GM21576 (cell line): ENCODE measurements around the gene ASPN.

Experiments
- ATAC-seq: cut with Tn5 transposase; IDR thresholded peaks from one replicate; pipeline ENCODE4 v1.9.1; 2021; ENCODE audit warnings: mild to moderate bottlenecking, moderate library complexity; ENCODE audit not compliant: unreplicated experiment

ASPN gene

DNA sequence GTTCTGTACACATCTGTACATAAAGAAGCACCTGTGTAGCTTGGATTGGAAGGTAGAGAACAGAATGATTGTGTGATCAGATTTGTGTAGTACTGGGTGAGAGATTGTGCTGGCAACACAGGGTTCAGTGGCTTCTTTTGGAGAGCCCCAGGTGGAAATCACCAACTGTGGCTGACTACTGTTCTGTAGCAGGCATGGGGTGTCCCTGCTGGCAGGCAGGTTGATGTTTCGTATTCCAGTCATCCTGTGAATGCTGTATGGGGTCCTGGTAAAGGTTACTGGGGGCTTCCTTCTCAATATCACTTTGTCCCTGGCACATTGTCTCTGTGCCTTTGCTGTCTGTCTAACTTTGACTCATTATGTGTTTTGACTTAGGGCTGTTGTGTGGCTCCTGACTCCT is 5.3 kb downstream of the ASPN start:
- no peak for ATAC-seq

DNA sequence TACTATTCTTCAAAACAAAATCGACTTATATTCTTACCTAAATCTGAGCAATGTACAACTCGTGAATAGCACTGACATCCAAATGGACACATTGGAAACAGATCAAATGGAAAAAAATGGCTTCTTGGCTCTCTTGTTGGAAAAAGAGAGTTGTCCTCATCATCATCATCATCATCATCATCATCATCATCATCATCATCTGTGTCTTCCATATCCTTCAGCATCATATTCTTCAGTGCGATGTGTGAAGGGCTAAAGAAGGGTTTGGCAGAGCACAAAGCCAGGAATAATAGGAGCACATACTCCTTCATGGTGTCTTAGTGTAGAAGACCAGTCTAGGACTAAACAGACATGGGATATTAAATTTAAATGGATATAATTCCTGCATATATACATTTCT is 7.7 kb downstream of the ASPN start:
- ATAC-seq: no peak

- ATAC-seq: no peak
These were observed 14.1 kb downstream of the ASPN start for GRCh38 chr9:92468206-92468605.

DNA sequence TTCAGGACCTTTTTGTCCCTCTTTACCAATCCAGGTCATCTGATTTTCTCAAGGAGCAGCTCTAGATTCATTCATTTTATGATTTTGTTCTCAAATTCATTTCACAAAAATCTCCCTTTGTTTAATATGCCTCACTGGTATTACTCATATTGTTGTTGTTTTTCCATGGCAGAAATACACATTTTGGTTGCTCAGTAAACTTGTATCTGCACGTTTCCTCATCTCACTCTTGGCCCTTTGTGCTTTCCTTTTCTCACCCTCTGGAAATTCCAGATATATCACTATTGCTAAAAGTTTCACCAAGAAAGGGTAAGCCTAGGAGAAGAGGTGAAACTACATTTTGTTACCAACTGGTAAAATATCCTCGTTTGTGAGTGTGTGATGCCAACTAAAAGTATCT is 14.8 kb downstream of the ASPN start:
- ATAC-seq: no peak

DNA sequence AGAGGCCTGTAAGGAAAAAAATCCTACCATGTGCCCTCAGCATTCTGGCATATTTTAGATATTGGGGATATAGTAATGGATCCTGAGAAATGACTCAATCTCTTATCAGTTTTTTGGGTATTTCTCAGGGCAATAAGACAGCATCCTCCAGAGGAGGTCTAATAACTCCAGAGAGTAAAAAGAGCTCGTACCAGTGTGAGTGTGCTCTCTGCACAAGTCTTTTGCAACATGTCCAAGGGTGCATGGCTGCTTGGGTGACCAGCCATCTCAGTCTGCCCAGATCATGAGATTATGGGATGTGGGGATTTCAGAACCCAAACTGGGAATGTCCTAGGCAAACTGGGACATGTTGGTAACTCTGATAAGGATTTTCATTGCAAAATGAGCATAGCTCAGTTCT is 15.3 kb downstream of the ASPN start:
- ATAC-seq: no peak

DNA sequence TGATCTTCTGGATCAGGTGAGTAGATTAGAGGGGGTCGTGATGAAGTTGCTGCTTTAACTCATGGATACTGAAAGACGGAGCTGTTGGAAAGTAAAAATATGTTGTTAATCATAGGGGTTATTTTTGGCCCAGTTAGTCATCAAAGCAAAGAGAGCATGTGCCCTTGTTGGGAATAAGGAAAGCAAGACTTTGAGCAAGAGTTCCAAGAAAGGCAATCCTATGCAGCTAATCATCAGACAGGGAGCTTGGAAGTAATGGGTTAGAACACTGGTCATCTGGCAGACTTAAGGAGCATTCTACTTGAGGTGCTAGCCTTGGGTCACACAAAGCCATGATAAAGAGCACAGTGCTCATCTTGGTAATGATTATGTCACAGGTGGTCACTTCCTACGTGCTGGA is 18.3 kb downstream of the ASPN start:
- ATAC-seq: no peak

GRCh38 chr9:92463387-92463786 is 18.9 kb downstream of the ASPN start:
- no peak for ATAC-seq

- no peak for ATAC-seq
These were observed 24.7 kb downstream of the ASPN start for GRCh38 chr9:92457576-92457975.

- ATAC-seq: no peak
These were observed 27.1 kb downstream of the ASPN start for GRCh38 chr9:92455217-92455616.

- ATAC-seq: no peak
These were observed 35.8 kb downstream of the ASPN start for GRCh38 chr9:92446536-92446935.

GRCh38 chr9:92444841-92445240 is 37.5 kb downstream of the ASPN start:
- ATAC-seq: no peak

DNA sequence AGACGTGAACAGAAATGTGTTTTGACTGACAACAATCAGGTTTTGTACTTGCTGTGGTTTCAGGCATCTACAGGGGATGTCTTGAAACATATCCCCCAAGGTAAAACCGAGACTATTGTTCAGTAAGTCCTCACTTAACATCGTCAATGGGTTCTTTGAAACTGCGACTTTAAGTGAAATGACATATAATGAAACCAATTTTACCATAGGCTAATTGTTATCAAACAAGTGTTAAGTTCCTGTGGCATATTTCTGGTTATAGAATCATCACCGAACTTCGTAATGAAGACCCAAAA is 41.6 kb downstream of the ASPN start:
- no peak for ATAC-seq

DNA sequence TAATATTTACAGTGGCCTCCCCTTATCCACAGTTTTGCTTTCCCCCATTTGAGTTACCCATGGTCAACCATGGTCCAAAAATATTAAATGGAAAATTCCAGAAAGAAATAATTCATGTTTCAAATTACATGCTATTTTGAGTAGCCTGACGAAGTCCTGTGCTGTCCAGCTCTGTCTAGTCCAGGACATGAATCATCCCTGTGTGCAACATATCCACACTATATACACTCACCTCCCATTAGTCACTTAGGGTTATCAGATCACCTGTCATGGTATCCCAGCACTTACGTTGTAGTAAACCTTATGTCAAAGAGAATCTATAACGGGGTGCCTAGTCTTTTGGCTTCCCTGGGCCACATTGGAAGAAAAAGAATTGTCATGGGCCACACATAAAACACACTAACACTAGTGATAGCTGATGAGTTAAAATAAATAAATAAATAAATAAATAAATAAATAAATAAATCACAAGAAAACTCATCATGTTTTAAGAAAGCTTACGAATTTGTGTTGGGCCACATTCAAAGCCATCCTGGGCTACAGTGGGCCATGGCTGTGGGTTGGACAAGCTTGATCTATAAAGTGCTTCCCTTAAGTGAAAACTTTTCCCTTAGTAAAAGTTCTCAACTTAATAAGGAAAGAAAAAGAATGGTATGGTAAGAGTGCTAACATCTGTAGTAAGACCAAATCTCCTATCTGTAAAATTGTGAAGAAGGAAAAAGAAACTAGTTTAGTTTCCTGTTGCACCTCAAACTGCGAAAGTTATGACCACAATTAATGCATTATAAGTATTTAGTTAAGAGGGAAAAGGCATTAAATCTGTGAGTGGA is 42.2 kb downstream of the ASPN start:
- ATAC-seq: no peak

DNA sequence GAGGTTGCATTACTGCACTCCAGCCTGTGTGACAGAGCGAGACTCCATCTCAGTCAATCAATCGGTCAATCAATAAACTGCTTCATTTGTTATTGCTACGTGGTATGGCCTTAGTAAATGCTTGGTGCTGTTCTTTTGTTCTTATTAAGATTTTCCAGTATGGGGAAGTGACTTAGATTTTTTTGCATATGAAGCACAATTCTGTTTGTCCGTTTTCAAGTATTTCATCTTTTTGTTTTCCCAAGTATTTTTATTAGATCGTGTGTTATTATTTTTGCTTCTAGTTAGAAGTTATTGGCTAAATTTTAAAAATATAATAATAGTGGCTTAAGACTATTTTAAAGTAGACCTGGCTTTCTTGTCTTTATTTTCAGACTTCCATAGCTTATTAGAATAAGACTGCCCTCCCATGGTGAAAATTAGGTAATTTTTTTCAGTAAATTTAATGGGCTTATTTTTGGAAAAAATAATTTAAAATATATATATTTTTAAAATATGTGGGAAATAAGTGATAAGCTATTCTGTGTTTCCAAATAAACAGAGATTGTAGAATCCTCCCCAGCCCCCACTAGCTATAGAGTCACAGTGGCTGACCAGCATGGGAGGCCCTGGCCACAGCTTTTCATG is 43.3 kb downstream of the ASPN start:
- ATAC-seq: no peak

DNA sequence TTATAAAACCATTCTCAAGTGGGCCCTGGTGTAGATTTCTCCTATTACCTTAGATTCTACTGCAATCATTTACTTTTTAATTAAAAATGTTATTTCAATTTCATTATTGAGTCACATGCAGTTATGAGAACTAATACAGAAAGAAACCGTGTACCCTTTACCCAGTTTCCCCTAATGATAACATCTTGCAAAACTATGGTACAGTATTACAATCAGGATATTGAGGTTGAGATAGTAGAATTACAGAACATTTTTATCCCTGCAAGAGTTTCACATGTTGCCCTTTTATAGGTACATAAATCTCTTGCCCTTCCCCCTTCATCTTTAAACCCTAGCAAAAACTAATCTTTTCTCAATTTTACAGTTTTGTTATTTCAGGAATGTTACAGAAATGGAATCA is 47.0 kb downstream of the ASPN start:
- ATAC-seq: no peak

GRCh38 chr9:92432972-92433548 is 49.2 kb downstream of the ASPN start:
- no peak for ATAC-seq

DNA sequence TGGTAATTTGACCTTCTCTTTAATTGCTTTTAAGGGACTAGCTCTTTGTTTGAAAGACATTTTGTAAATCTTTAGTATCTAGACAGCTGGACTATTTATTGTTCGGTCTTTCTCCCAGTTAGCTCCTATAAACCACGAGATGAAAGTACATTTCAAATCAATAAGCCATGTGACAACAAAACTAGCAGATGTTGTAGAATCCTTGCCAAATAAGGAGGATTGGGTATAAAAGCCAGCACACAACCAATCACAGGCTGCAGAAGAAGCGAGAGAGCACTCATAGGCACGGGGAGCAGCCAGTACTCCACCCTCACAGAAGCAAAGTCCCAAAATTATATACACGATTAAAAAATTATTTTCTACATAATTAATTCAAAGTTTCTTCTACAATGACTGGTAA is 50.0 kb downstream of the ASPN start:
- no peak for ATAC-seq

DNA sequence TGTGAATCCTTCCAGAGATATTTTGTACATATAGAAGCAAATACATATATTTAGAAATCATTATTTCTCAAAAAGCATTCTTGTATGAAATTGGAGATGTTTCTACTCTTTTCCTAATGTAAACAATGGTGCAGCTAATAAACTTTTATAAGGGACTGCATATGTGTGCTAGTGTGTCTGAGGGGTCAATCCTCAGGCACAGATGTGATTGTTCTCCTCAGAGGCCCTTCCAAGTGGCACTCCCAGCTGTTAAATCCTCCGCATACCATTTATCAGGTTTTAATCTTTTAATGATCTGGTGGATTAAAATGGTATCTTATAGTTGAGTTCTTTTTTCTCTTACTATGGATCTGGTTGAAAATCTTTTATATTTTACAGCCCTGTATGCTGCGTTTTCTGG is 52.5 kb downstream of the ASPN start:
- no peak for ATAC-seq

DNA sequence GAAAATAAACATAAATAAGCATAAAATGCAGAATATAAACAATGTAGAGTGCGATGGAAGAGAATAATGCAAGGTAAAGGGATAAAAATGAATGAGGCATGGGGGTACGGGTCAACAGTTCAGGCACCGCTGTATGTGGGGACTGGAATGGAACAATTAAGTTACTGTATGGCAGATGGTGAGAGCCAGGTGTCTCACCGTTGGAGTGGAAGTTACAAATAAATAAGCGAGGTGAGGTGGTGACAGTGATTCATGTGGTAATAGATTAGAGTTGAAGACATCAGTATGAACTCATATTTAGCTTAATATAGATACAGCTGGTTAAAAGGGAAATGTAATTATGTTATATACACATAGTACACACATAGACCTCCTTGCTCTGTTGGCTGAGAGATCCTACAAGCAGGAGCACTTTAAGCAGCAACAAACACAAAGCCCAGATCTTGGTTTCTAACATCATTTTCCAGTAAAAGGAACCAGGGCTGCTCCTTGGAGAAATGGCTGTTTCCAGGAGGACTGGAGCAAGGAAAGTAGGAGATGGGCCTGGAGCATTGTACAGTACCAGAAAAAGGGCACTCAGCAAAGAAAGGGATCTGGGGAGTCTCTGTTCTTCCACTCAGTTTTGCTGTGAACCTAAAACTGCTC is 55.7 kb downstream of the ASPN start:
- no peak for ATAC-seq

GRCh38 chr9:92425474-92425873 is 56.8 kb downstream of the ASPN start:
- no peak for ATAC-seq

GRCh38 chr9:92424340-92424739 is 58.0 kb downstream of the ASPN start, which contains the start of gene OMD:
Gene OMD, minus strand, starts transcription at chr9:92424471. Its CDS starts 6,913 bp downstream, at chr9:92417558.
- no peak for ATAC-seq

- ATAC-seq: no peak
These were observed 58.7 kb downstream of the ASPN start for GRCh38 chr9:92423612-92424011.
